IPS-20b (cell line): ENCODE results near the gene NARS2.
"Not testable (repeated sequence)": the region's sequence is repeated elsewhere in the genome, so short reads cannot be mapped to it uniquely, and the experiment has no call there.

Experiments
- H3K27ac ChIP-seq: one replicate; pipeline ENCODE4 v1.5.1; 2013; ENCODE audit warnings: low read length
- H3K27me3 ChIP-seq: 2 replicates; pipeline ENCODE4 v1.6.1; 2013; ENCODE audit warnings: mild to moderate bottlenecking, low read length, inconsistent platforms; ENCODE audit not compliant: insufficient read depth
- H3K36me3 ChIP-seq: 2 replicates; pipeline ENCODE4 v1.6.1; 2013; ENCODE audit warnings: low read depth, mild to moderate bottlenecking, inconsistent platforms, low read length, moderate library complexity; ENCODE audit not compliant: insufficient read depth
- H3K4me1 ChIP-seq: 2 replicates; pipeline ENCODE4 v1.6.1; 2013; ENCODE audit warnings: mild to moderate bottlenecking, control low read depth, inconsistent platforms, low read length, moderate library complexity; ENCODE audit not compliant: insufficient read depth
- H3K4me3 ChIP-seq: 2 replicates; pipeline ENCODE4 v1.5.1; 2013; ENCODE audit warnings: mild to moderate bottlenecking, low read length, inconsistent platforms
- H3K9ac ChIP-seq: 2 replicates; pipeline ENCODE4 v1.6.1; 2013; ENCODE audit warnings: low read depth, mild to moderate bottlenecking, inconsistent platforms, low read length, moderate library complexity
- H3K9me3 ChIP-seq: 2 replicates; pipeline ENCODE4 v1.6.1; 2013; ENCODE audit warnings: mild to moderate bottlenecking, low read depth, low read length, inconsistent platforms; ENCODE audit not compliant: insufficient read depth

The NARS2 gene

GRCh38 chr11:78472905-78473304, 101.8 kb downstream of the NARS2 start:
- no peak overlapping the region for H3K27ac ChIP-seq
- peaks cover 8% of the 10 kb centered on the region for H3K4me1 ChIP-seq
- no peak overlapping the region for H3K4me3 ChIP-seq
- peaks cover 24% of the 10 kb centered on the region for H3K36me3 ChIP-seq
- no peak overlapping the region for H3K9ac ChIP-seq
- no peaks in the 10 kb centered on the region for H3K9me3 ChIP-seq
- H3K27me3 ChIP-seq = no peaks in the 10 kb centered on the region

DNA sequence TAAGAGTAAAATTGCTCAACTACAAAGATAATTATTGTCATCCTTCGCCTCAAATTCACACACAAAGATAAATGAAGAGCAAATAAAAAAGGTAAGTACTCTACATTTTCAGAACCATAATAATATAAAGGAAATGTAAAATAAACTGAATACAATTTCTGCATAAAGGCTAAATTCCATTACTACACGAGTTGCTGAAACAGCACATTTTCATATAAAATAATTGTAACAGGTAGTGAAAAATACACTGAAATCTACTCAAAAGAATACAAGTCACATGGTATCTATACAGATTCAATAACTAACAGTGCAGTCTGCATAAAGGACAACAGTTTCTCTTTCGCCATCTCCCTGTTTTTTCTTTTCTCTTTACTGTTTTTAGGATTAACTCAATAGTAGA, 102.3 kb downstream of the NARS2 start:
- Histone ChIP-seq H3K27ac (no peak overlapping the region), H3K4me3 (no peak overlapping the region), H3K9ac (no peak overlapping the region), H3K9me3 (no peaks in the 10 kb centered on the region), H3K36me3 (peaks cover 22% of the 10 kb centered on the region), H3K4me1 (peaks cover 8% of the 10 kb centered on the region), H3K27me3 (no peaks in the 10 kb centered on the region)

DNA sequence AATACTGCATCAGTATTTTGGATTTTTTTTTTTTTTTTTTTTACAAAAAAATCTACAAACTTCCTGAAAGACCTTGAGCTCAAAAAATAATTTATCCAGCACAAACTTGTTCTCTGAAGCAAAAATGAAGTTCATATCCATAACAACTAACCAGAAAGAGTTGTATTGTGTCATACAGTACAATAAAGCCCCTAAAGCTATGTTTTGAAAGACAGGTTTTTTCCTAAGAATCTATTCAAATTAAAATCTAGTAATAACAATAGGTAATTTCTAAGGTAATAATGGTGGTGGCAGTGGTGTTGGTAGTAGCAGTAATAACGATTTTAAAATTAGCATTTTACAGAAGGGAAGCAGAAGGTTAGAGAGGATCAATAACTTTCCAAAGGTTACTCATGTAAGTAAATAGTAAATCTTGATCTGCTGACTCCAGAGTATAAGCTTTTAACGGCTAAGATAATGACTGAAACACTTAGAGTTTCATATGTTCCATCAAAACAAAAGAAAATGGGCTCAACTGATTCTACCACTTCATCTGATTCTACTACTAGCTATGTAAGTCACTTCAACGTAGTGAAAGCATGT, 103.7 kb downstream of the NARS2 start:
- no peaks in the 10 kb centered on the region for H3K9me3 ChIP-seq
- no peak overlapping the region for H3K9ac ChIP-seq
- no peaks in the 10 kb centered on the region for H3K27me3 ChIP-seq
- no peak overlapping the region for H3K4me3 ChIP-seq
- H3K4me1 ChIP-seq = peaks cover 8% of the 10 kb centered on the region
- H3K36me3 ChIP-seq = peaks cover 21% of the 10 kb centered on the region
- H3K27ac ChIP-seq = no peak overlapping the region

- Histone ChIP-seq H3K27ac (no peak overlapping the region), H3K9me3 (no peaks in the 10 kb centered on the region), H3K36me3 (peaks cover 27% of the 10 kb centered on the region), H3K4me1 (peaks cover 8% of the 10 kb centered on the region), H3K27me3 (no peaks in the 10 kb centered on the region), H3K9ac (no peak overlapping the region), H3K4me3 (no peak overlapping the region)
Observed at GRCh38 chr11:78469896-78470295, 104.8 kb downstream of the NARS2 start.

GRCh38 chr11:78467931-78468330, 106.7 kb downstream of the NARS2 start:
- no peak overlapping the region for H3K4me3 ChIP-seq
- no peak overlapping the region for H3K27ac ChIP-seq
- no peaks in the 10 kb centered on the region for H3K9me3 ChIP-seq
- no peak overlapping the region for H3K9ac ChIP-seq
- H3K4me1 ChIP-seq = peaks cover 8% of the 10 kb centered on the region
- no peaks in the 10 kb centered on the region for H3K27me3 ChIP-seq
- peaks cover 32% of the 10 kb centered on the region for H3K36me3 ChIP-seq

DNA sequence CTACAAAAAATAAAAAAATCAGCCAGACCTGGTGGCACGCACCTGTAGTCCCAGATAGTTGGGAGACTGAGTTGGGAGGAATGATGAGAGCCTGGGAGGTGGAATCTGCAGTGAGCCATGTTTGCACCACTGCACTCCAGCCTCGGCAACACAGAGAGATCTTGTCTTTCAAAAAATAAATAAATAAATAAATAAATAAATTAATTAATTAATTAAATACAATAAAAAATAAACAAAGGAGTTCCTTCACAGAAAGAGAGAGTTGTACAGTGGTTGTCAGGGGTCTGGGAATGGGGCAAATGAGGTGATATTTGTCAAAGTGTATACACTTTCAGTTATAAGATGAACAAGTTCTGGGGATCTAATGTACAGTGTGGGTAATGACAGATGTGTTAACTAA, 107.3 kb downstream of the NARS2 start:
- no peaks in the 10 kb centered on the region for H3K9me3 ChIP-seq
- H3K36me3 ChIP-seq = peaks cover 34% of the 10 kb centered on the region
- no peak overlapping the region for H3K9ac ChIP-seq
- H3K27ac ChIP-seq = no peak overlapping the region
- H3K4me3 ChIP-seq = no peak overlapping the region
- H3K27me3 ChIP-seq = no peaks in the 10 kb centered on the region
- H3K4me1 ChIP-seq = peaks cover 8% of the 10 kb centered on the region

GRCh38 chr11:78465169-78465942, 109.3 kb downstream of the NARS2 start:
- Histone ChIP-seq H3K9ac (no peak overlapping the region), H3K9me3 (no peaks in the 10 kb centered on the region), H3K36me3 (peaks cover 46% of the 10 kb centered on the region), H3K27ac (no peak overlapping the region), H3K4me1 (0 out of 2 replicates have a peak, but pooled peaks cover 2% of the 10 kb centered on the region), H3K4me3 (no peak overlapping the region), H3K27me3 (no peaks in the 10 kb centered on the region)

GRCh38 chr11:78464787-78465168, 109.9 kb downstream of the NARS2 start:
- not testable (repeated sequence) for H3K27me3 ChIP-seq, H3K9me3 ChIP-seq, H3K27ac ChIP-seq, H3K9ac ChIP-seq, H3K4me1 ChIP-seq, H3K4me3 ChIP-seq
- H3K36me3 ChIP-seq = peaks cover 52% of the 10 kb centered on the region

DNA sequence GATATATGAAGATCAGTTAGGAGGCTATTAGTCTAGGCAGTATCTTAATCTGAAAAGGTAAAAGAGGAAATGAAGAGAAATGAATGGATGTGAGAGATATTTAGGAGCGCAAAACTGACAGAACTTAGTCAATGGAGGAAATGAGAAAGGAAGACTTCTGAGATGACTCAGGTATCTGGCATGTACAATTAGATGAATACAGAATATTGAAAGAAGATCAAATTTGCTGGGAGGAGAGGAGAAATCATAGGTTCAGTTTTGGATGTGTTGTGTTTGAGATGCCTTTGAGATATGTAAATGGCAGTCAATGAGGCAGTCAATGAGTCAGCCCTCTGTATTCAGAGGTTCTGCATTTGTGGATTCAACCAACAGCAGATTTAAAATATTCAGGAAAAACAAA, 114.2 kb downstream of the NARS2 start:
- H3K27me3 ChIP-seq = no peaks in the 10 kb centered on the region
- peaks cover 61% of the 10 kb centered on the region for H3K36me3 ChIP-seq
- H3K4me3 ChIP-seq = no peak overlapping the region
- no peak overlapping the region for H3K27ac ChIP-seq
- H3K9me3 ChIP-seq = no peaks in the 10 kb centered on the region
- H3K4me1 ChIP-seq = no peaks in the 10 kb centered on the region
- no peak overlapping the region for H3K9ac ChIP-seq

DNA sequence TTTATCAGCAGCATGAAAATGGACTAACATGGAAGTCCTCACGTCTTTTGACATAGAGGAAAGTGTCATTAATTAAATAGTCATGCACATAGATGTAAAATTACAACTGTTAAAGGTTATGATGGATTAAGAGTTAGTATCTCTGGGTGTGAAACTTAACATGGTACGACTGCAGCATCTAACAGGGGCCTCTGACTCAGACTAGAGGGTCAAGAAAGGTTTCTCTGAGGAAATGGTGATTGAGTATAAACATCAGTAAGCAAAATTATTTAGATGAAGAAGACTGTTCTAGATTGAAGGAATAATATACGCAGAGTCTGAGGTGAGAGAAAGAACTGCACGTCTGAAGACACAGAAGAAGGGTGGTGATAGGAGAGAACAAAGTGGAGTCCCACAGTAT, 114.9 kb downstream of the NARS2 start:
- no peak overlapping the region for H3K4me3 ChIP-seq
- H3K4me1 ChIP-seq = no peaks in the 10 kb centered on the region
- H3K9ac ChIP-seq = no peak overlapping the region
- H3K36me3 ChIP-seq = peaks cover 61% of the 10 kb centered on the region
- no peak overlapping the region for H3K27ac ChIP-seq
- H3K27me3 ChIP-seq = no peaks in the 10 kb centered on the region
- no peaks in the 10 kb centered on the region for H3K9me3 ChIP-seq

- Histone ChIP-seq H3K9me3 (no peaks in the 10 kb centered on the region), H3K9ac (no peak overlapping the region)
Observed at GRCh38 chr11:78457448-78457847, 117.2 kb downstream of the NARS2 start.

DNA sequence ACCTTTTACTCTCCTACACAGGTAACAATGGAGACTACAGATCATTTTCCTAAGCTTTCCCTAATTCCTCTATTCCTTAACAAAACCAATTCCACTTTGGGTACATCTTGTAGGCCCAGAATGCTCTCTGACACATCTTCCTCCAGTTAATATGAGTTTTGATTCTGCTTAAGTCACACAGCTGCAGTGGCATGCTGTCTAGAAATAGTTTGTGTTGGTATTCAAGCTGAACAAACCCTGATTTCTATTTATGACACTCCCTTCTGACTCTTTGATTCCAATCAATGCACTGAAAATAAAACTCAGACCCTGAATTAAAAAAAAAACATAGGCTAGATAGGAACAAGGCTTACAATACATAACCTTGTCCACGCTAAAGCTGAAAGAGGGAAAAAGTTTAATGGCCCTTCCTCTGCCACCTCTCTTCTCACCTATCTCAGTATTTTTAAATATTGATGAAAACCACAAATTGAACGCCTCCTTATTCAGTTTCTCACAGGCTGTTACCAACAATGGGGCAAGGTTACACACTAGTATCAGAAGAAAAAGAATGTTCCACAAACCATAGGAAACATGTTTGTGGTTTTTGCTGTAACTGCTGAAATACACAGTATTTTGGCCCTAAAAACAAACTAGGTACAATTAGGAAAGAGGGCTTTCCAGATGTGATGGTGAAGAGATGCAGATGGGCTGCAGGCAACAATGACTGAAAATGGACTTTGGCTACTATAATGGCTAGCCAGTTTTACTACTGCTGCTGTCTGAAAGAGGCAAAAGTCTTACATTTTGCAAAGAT, 121.3 kb downstream of the NARS2 start:
- Histone ChIP-seq H3K9ac (no peak overlapping the region), H3K27ac (no peak overlapping the region)

More at GRCh38 chr11:78457448-78457847, 117.2 kb downstream of the NARS2 start:
- H3K4me1 ChIP-seq = no peaks in the 10 kb centered on the region
- no peak overlapping the region for H3K4me3 ChIP-seq
- peaks cover 53% of the 10 kb centered on the region for H3K36me3 ChIP-seq
- no peak overlapping the region for H3K27ac ChIP-seq
- no peaks in the 10 kb centered on the region for H3K27me3 ChIP-seq

More for the DNA sequence above, 121.3 kb downstream of the NARS2 start:
- no peaks in the 10 kb centered on the region for H3K4me1 ChIP-seq
- no peaks in the 10 kb centered on the region for H3K27me3 ChIP-seq
- no peak overlapping the region for H3K4me3 ChIP-seq
- H3K36me3 ChIP-seq = peaks cover 21% of the 10 kb centered on the region; the same call in 1 of the 2 replicates
- no peaks in the 10 kb centered on the region for H3K9me3 ChIP-seq
